ENCODE data around the gene DCHS1. TPM values are rescaled to one million over a fixed set of nuclear protein-coding genes. Genes with fewer than 3 reads are reported as not detected.

Gene DCHS1
- total and polyA plus RNA-seq, 4 donors, result 0.68 to 8.9 (median 5.8) TPM

DNA sequence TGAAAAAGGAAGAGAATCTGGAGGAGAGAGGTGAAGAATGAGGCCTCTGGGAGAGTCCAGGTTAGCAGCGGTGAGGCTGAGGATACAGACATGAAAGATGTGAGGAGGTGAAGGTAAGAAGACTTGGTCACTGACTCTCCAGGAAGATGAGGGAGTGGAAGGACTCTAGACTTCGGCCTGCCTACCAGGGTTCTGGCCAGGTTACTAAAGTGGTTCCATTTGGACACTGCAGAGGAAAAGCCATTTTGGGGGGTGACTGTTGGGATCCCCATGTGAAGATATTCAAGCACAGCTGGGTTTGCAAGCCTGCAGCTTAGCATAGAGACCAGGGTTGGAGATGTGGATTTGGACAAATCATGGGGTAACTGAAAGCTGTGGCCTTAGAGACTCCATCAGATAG is 7.8 kb downstream of the DCHS1 start:
- no peak for TF ChIP-seq FOXA2 (IDR thresholded peaks at IDR 0.05)
- no peak for TF ChIP-seq MAX (IDR thresholded peaks at IDR 0.05)
- no peak for TF ChIP-seq HNF4A (conservative IDR thresholded peaks at IDR 0.05)
- TF ChIP-seq, protein P1, sequence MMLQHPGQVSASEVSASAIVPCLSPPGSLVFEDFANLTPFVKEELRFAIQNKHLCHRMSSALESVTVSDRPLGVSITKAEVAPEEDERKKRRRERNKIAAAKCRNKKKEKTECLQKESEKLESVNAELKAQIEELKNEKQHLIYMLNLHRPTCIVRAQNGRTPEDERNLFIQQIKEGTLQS (IDR thresholded peaks at IDR 0.05), result no peak
- no peak for TF ChIP-seq ZBTB33 (IDR thresholded peaks at IDR 0.05)
- TF ChIP-seq SP1 (IDR thresholded peaks at IDR 0.05), result no peak
- TF ChIP-seq, protein P2, sequence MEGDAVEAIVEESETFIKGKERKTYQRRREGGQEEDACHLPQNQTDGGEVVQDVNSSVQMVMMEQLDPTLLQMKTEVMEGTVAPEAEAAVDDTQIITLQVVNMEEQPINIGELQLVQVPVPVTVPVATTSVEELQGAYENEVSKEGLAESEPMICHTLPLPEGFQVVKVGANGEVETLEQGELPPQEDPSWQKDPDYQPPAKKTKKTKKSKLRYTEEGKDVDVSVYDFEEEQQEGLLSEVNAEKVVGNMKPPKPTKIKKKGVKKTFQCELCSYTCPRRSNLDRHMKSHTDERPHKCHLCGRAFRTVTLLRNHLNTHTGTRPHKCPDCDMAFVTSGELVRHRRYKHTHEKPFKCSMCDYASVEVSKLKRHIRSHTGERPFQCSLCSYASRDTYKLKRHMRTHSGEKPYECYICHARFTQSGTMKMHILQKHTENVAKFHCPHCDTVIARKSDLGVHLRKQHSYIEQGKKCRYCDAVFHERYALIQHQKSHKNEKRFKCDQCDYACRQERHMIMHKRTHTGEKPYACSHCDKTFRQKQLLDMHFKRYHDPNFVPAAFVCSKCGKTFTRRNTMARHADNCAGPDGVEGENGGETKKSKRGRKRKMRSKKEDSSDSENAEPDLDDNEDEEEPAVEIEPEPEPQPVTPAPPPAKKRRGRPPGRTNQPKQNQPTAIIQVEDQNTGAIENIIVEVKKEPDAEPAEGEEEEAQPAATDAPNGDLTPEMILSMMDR (IDR thresholded peaks at IDR 0.05; ENCODE audit: low read depth, low read length, missing input control), result no peak
- TF ChIP-seq FOXA1 (IDR thresholded peaks at IDR 0.05), result no peak
- no peak for TF ChIP-seq GABPA (IDR thresholded peaks at IDR 0.05 in 1 of 2, conservative IDR thresholded peaks at IDR 0.05 in 1 of 2)
- no peak for TF ChIP-seq JUND (IDR thresholded peaks at IDR 0.05)
- no peak for TF ChIP-seq HNF4G (IDR thresholded peaks at IDR 0.05)
- TF ChIP-seq RAD21 (IDR thresholded peaks at IDR 0.05), result no peak
- no peak for TF ChIP-seq REST (IDR thresholded peaks at IDR 0.05)
- TF ChIP-seq RXRA (IDR thresholded peaks at IDR 0.05), result no peak
- TF ChIP-seq YY1 (IDR thresholded peaks at IDR 0.05), result no peak
- TF ChIP-seq TAF1 (conservative IDR thresholded peaks at IDR 0.05), result no peak
- no peak for TF ChIP-seq NR2F2 (IDR thresholded peaks at IDR 0.05)
- TF ChIP-seq EGR1 (IDR thresholded peaks at IDR 0.05; ENCODE audit: low read depth in 2 of 2), result no peak
- DNase-seq (ENCODE audit: low spot score), result no peak
- no peaks in the 10 kb centered on the region for H3K27me3 ChIP-seq (ENCODE audit: control insufficient read depth in 4 of 4, insufficient read depth in 4 of 4, low read length in 3 of 4)
- H3K4me1 ChIP-seq (ENCODE audit: control insufficient read depth in 4 of 4, insufficient read depth in 4 of 4, low read length in 3 of 4), result peaks cover 0 to 10% (median 2%) of the 10 kb centered on the region in 4 donors
- no peak overlapping the region for H3K4me3 ChIP-seq (ENCODE audit: low read depth in 1 of 3, low read length in 3 of 3)
- no peaks in the 10 kb centered on the region for H3K9me3 ChIP-seq (ENCODE audit: control insufficient read depth in 4 of 4, low read length in 3 of 4)
- 93% methylated on average over 2 of the region's 2 CpGs for WGBS
- H3K27ac ChIP-seq (ENCODE audit: low read depth in 1 of 2, low read length in 2 of 2), result no peak overlapping the region
- no peaks in the 10 kb centered on the region for H3K36me3 ChIP-seq (ENCODE audit: control insufficient read depth in 4 of 4, insufficient read depth in 3 of 4, low read depth in 1 of 4, low read length in 3 of 4)
- H3K9ac ChIP-seq (ENCODE audit: low read depth in 1 of 2, low read length in 2 of 2), result no peak overlapping the region
